Measurements from ENCODE around the gene KCNK15. TPM values are rescaled to one million over a fixed set of nuclear protein-coding genes. Genes with fewer than 3 reads are reported as not detected.
"Not testable (repeated sequence)": the region's sequence is repeated elsewhere in the genome, so short reads cannot be mapped to it uniquely, and the experiment has no call there.

The KCNK15 gene
- total RNA-seq, result 0.35 TPM in 1 of 2 replicates, not detected in the other

GRCh38 chr20:44745598-44746366 lies at the start of gene KCNK15:
Gene KCNK15 (plus strand): TSS chr20:44745865. CDS start chr20:44745911, 46 bp downstream.
- no peak for DNase-seq (ENCODE audit: extremely low read depth, low read depth, low spot score)

GRCh38 chr20:44696315-44696714 lies 49.4 kb upstream of the KCNK15 start:
- no peak for DNase-seq (ENCODE audit: extremely low read depth, low read depth, low spot score)

DNA sequence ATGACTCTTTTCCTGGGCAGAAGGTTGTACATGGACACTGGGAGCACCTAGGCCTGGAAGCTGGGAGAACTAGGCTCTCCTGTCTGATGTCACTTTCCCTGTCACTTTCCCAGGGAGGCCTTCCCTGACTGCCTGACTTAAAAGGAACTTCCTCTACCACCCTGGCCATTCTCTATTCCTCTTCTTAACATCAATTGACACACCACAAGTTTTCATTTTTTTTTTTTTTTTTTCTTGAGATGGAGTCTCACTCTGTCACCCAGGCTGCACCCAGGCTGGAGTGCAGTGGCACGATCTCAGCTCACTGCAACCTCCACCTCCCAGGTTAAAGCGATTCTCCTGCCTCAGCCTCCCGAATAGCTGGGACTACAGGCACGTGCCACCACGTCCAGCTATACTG lies 48.6 kb upstream of the KCNK15 start:
- not testable (repeated sequence) for DNase-seq (ENCODE audit: extremely low read depth, low read depth, low spot score)

DNA sequence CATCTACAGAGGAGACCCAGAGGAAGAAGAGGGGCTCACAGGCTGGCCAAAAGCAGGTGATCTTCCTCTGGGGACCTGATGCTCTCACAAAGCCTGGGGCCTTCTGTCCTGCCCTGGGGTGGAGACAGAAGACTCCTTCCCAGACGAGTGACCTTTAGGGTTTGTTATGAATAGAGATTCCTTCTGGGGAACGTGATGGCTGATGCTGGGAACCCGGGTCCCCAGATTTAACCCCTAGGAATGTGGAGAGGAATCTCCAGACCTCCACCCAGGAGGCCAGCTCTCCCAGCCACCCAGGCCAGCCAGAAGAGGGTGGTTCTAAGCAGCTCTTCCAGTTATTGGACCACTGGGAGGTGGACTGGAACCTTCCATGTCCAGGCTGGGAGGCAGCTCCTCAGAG lies 47.3 kb upstream of the KCNK15 start:
- no peak for DNase-seq (ENCODE audit: extremely low read depth, low read depth, low spot score)

DNA sequence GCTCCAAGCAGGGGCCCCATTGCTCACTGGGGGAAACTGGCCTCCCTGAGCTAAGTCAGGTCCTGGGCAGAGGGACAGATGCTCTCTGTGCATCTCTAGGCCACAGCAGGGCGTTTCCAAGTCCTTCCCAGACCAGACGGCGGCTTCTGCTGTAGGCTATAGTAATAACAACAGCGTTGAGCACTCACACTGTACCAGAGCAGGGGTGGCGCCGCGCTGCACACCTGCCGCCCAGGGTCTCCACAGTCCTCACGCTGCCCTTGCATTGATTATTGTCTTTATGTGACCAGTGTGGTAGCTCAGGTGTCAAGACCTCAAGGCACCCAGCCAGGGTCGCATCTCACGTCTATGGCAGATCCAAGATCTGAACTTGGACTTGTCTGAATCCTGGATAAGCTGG lies 45.4 kb upstream of the KCNK15 start:
- DNase-seq (ENCODE audit: extremely low read depth, low read depth, low spot score), result no peak

DNA sequence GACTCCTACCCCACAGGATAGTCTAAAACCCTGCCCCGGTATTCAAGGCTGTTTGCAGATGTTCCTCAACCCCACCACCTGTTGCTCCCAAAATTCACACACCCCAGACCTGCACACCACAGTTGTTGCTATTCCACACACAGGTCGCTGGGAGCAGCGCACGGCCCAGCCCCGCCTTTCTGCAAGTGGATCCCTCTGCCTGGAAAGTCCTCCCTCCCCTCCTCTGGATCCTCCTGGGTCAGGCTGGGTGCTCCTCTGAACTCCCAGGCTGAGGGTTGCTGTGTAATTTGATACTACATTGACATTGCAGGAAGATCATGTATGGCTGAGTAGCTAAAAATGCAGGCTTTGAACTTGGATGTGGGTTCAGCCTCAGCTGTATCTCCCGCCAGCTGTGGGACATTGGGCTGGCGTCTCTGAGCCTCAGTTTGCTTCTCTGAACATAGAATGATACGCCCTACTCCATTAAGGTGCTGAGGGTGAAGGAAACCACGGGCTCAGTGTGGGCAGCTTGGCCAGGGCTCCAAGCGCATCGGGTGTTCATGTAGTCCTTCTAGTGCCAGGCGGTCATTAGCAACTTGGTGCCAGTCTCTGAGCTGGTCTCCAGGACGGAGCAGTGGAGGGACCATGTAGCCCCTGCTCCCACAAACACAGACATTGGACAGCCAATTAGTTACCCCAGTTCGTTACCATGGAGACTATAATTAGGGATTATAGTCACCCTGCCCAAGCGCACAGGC lies 44.4 kb upstream of the KCNK15 start:
- no peak for DNase-seq (ENCODE audit: extremely low read depth, low read depth, low spot score)

- no peak for DNase-seq (ENCODE audit: extremely low read depth, low read depth, low spot score)
Observed at GRCh38 chr20:44701858-44702256, 43.8 kb upstream of the KCNK15 start.

DNA sequence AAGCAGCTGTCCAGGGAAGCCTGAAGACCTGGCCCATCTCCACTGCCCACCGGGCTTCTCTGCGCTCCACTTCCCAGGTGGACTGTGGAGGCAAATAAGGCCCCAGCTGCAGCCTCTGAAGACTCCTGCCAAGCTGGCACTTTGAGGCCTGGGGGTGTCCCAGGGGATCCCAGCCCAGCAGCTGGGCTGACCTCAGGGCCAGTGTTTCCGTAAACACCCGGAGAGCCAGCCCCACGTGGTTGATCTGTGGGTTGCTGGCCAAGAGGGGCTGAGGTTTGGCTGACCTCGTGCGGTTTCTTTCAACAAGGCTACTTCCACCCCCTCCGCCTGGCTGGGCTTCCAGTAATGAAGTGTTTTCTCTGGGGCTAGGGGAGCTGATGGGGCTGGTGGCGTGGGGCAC lies 42.9 kb upstream of the KCNK15 start:
- no peak for DNase-seq (ENCODE audit: extremely low read depth, low read depth, low spot score)

DNA sequence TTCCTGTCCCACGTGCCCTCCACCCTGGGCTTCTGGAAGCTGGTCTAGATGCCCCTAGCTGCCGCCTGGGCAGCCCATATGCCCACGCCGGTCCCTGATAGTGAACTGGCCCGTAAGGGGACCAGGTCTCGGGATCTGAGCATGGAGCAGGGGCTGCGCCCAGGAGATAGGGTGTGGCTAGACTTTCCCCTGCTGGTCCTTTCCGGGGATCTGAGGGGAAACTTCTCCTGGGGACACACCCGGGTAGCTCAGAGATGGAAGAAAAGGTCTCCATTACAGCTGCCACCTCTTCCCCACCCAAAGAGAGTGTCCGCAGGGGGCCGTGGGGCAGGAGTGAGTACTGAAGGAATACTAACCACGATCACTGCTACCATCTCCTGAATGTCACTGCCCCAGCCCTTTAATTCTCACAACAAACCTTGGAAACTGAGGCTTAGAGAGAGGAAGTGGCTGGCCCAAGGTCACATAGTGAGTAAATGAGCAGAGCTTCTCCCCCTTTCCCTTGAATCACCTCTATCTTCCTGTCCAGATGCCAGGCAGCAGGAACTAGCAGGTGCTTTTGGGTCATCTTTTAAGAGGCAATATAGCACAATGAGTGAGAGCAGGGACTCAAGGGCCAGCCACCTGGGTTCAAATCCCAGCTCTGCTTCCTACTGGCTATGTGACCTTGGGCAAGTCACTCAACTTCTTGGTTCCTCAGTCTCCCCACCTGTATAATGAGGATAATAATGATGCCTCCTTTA lies 42.3 kb upstream of the KCNK15 start:
- DNase-seq (ENCODE audit: extremely low read depth, low read depth, low spot score), result no peak

DNA sequence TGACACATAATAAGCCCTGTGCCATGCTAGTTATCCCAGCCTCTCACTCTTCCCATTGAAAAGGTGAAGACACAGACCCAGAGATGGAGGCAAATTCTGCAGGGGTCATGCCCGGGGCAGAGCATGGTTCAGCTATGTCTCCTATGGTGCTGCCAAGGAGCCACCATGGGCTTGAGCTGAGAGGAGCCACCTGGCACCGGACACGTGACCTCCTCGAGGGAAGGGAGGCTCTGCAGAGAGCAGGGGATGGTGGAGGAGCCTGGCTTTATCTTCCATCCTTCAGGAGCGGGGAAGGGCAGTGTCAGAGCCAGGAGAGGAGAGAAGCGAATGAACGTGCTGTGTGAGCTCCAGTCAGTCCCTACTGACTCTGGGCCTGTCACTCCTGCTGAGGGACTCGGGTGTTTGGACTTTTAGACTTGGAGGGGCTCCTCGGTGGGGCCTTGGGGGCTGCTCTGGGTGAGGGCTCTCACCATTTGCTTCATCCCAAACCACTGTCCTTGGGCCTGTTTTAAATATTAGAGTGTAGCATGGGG lies 41.6 kb upstream of the KCNK15 start:
- no peak for DNase-seq (ENCODE audit: extremely low read depth, low read depth, low spot score)

DNA sequence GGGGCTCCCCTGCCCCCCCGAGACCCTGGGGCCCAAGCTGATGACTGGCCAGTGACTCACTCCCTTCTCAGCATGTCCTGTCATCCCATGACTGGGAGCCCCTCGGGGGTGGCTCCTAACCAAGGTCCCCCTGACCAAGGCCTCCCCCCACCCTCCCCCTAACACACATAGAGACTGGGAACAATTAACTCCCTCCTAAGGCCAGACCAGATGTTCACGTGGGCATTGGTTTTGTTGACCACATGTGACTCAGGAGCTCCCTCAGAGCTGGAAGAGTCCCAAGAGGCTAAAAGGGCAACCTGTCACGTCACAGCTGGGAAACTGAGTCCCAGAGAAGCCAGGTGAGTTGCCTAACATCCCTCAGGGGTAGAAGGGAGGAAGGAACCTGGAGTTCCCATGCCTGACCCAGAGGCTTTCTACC lies 41.1 kb upstream of the KCNK15 start:
- DNase-seq (ENCODE audit: extremely low read depth, low read depth, low spot score), result no peak

DNA sequence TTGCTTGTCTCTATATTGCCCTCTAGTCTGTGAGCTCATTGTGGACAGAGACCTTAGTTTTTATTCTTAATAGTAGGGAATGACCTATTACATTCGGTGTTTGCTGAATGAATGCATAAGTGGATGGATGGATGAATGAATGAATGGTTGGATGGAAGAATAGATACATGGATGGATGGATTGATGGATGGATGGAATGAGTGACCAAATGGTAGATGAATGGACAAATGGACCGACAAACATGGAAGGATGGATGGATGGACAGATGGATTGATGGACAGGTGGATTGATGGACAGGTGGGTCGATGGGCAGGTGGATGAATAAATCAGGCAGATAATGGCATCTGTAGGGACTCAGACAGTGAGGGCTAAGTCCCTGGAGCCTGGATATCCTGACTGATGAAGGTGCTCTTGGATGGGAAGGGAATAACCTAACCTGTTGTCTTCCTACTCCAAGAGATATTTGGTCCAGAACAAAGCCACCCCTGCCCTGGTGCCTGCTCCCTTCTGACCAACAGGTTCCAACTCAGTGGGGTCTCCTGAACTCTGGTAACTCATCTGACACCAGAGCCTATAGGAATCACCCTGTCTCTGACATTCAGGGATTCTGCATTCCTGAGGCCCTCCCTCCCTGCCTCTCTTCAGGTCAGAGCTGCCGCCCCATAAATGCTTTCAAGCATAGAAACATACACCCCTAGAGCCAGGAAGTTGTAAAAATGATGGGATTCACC lies 40.1 kb upstream of the KCNK15 start:
- no peak for DNase-seq (ENCODE audit: extremely low read depth, low read depth, low spot score)

DNA sequence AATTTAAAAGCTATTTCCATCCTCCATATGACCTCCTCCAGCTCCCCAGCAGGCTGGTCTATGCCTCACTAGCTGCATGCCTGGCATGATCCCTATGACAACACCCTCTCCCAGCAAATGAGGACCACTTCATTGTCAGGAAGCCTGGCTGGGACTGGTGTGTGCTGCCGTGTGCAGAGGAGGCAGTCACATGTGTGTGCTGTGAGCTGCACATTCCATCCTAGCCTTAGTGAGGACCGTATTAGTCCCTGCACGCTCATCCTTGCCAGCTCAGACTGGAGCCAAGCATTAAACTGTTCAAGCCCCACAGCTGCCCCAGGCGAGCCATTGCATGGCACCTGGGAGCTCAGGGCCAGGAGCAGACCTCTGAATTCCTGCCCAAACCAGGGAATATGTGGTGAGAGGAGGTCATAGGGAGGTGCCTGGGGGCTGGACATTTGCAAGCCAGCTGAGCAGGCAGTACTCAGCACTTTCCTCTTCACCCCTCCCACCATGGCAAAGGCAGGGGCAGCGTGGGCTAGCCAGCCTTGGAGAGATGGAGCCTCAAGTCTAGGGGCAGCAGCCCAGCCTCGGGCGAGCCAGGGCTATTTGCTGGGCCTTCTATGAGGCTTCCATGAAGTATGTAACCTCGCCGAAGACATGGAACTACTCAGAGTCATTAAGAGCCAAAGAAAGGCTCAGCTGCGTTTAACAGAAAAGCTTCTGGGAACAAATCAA lies 39.2 kb upstream of the KCNK15 start:
- no peak for DNase-seq (ENCODE audit: extremely low read depth, low read depth, low spot score)

DNA sequence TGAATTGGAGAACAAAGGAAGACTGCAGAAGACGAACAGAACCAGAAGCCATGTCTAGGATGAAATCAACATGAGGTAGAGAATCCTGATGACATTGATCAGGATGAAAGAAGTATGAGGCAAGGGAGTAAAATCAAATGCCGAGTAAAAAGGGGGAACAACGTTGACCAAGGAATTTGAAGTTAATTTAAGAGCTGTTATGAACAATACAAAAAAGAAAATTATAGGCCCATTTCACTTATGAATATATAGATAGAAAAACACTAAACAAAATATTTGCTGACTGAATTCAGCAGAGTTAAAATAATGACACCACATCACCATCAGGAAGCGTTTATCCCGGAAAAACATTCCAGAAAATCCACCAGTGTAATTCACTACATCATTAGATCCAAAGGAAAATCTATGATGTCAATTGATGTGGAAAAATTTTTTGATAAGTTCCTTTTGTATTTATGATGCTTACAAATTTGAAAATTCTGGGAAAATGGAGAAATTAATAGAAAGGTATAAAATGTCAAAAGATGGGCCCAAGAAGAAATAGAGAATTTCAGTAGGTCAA lies 38.6 kb upstream of the KCNK15 start:
- DNase-seq (ENCODE audit: extremely low read depth, low read depth, low spot score), result no peak

- no peak for DNase-seq (ENCODE audit: extremely low read depth, low read depth, low spot score)
Observed at GRCh38 chr20:44709380-44709779, 36.3 kb upstream of the KCNK15 start.

DNA sequence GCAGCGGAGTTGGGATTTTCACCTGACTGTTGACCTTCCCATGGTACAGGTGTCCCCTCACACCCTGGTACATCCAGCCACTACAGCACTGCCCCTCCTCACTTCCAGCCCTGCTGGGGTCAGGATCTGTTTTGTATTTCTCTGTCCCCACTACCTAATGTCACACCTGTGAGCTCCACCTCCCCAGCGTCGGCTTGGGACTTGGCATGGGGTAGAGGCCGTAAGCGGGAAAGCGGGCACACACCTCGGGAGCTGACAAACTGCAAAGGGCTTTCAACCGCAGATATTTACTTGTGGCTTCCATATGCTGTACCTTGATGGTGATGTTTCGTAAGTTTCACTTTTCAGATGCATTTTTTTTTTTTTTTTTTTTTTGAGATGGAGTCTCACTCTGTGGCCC lies 35.9 kb upstream of the KCNK15 start:
- no peak for DNase-seq (ENCODE audit: extremely low read depth, low read depth, low spot score)

GRCh38 chr20:44711237-44711636 lies 34.4 kb upstream of the KCNK15 start:
- DNase-seq (ENCODE audit: extremely low read depth, low read depth, low spot score), result no peak

- DNase-seq (ENCODE audit: extremely low read depth, low read depth, low spot score), result no peak
Observed at GRCh38 chr20:44714102-44714700, 31.5 kb upstream of the KCNK15 start.
